ENCODE results near the gene TXNRD1.
"Not testable (repeated sequence)": the region's sequence is repeated elsewhere in the genome, so short reads cannot be mapped to it uniquely, and the experiment has no call there.

TXNRD1 gene

DNA sequence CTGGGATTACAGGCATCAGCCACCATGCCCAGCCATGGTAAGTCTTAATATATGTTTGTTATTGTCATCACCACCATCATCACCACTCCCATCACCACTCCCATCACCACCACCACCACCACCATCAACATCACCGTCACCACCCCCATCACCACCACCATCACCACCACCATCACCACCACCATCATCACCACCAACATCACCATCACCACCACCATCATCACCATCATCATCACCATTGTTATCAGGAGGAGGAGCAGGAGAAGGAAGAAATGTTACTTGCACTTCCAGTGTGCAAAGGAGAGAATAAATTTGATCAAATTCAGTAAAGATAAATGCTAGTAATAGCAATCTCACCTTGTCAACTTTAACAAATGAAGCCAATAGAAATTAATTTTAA is 169.9 kb downstream of the TXNRD1 start:
- Mint-ChIP-seq H3K27ac (no peak overlapping the region), H3K9me3 (peaks cover 2% of the 10 kb centered on the region)

DNA sequence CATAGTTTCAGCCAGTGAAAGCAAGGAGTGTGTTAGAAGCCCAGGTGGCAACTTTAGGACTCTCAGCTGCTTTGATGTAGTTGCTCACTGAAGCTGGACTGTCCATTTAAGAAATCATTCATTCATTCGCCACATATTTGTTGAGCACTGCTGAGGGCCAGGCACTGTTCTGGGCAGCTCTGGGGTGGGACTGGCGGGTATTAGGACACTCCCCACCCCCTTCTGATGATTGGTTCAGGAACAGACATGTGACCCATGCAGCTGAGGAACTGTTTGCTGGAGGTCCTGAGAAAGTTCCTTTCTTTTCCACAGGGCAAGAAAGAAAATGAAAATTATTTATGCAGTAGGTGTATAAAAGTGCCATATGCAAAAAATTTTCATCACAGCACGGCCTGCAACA is 170.9 kb downstream of the TXNRD1 start:
- no peak for DNase-seq (ENCODE audit: low spot score in 2 of 2)
- ATAC-seq (ENCODE audit: low read depth): no peak
- Mint-ChIP-seq H3K9me3 (peaks cover 2% of the 10 kb centered on the region), H3K4me3 (no peak overlapping the region), H3K27ac (no peak overlapping the region), H3K36me3 (no peaks in the 10 kb centered on the region), H3K4me1 (peaks cover 5% of the 10 kb centered on the region), H3K27me3 (peaks cover 3% of the 10 kb centered on the region)

More for the DNA sequence above, 169.9 kb downstream of the TXNRD1 start:
- DNase-seq (ENCODE audit: low spot score in 2 of 2) (no peak), ATAC-seq (ENCODE audit: low read depth) (no peak)
- H3K36me3 Mint-ChIP-seq: no peaks in the 10 kb centered on the region
- H3K27me3 Mint-ChIP-seq: peaks cover 3% of the 10 kb centered on the region
- peaks cover 6% of the 10 kb centered on the region for H3K4me1 Mint-ChIP-seq
- no peak overlapping the region for H3K4me3 Mint-ChIP-seq

DNA sequence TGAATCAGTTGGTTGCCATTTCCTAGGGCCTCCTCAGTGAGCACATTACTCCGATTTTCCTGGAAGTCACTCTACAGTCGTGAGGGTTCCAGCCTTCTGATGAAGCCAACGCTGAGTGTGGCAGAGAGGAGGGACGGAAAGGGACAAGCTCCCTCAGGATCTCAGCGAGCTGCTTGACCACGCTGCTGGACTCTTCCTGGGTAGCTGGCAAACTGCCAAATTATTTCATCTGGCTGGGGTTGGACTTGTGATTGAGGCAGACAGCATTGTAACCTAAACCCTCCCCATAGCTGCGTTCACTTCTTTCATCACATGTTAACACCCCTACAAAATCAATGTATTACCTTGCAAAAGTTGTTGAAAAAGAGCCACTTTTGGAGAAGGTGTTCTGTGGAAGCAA is 171.6 kb downstream of the TXNRD1 start:
- H3K27me3 Mint-ChIP-seq: no peaks in the 10 kb centered on the region
- H3K36me3 Mint-ChIP-seq: no peaks in the 10 kb centered on the region
- H3K9me3 Mint-ChIP-seq: peaks cover 2% of the 10 kb centered on the region
- ATAC-seq (ENCODE audit: low read depth): no peak
- DNase-seq (ENCODE audit: low spot score in 2 of 2): no peak
- no peak overlapping the region for H3K4me3 Mint-ChIP-seq
- no peak overlapping the region for H3K27ac Mint-ChIP-seq
- H3K4me1 Mint-ChIP-seq: peaks cover 2% of the 10 kb centered on the region

DNA sequence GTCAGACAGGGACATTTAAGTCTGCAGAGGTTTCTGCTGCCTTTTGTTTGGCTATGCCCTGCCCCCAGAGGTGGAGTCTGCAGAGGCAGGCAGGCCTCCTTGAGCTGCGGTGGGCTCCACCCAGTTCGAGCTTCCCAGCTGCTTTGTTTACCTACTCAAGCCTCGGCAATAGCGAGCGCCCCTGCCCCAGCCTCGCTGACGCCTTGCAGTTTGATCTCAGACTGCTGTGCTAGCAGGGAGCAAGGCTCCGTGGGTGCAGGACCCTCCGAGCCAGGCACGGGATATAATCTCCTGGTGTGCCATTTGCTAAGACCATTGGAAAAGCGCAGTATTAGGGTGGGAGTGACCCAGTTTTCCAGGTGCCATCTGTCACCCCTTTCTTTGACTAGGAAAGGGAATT is 178.5 kb downstream of the TXNRD1 start:
- H3K9me3 Mint-ChIP-seq: peaks cover 16% of the 10 kb centered on the region
- H3K27ac Mint-ChIP-seq: not testable (repeated sequence)

More for the DNA sequence above, 178.5 kb downstream of the TXNRD1 start:
- not testable (repeated sequence) for ATAC-seq (ENCODE audit: low read depth); DNase-seq (ENCODE audit: low spot score in 2 of 2); H3K36me3 Mint-ChIP-seq; H3K4me3 Mint-ChIP-seq; H3K27me3 Mint-ChIP-seq; H3K4me1 Mint-ChIP-seq
